Gastrocnemius medialis (tissue), 4 donors: ENCODE data around the gene RABL6. TPM values are rescaled to one million over a fixed set of nuclear protein-coding genes. Genes with fewer than 3 reads are reported as not detected.
"Not testable (repeated sequence)": the region's sequence is repeated elsewhere in the genome, so short reads cannot be mapped to it uniquely, and the experiment has no call there.

Source experiments
- ATAC-seq, 2 donors: fragments of 150-250 bp; one replicate each; pipeline ENCODE4 v1.9.1; 2016
- DNase-seq, 2 donors: peaks; one replicate each; pipeline ENCODE4 v3.0.0-alpha.2; 2019
- H3K27ac ChIP-seq, 4 donors: fragments of 200-600 bp; sonication (generic); 1 replicate in 1 of 4; 2 replicates in 3 of 4; pipeline ENCODE4 v1.5.1; 2016 to 2018; ENCODE audit warnings: mild to moderate bottlenecking in 2 of 4, moderate library complexity in 1 of 4
- H3K27me3 ChIP-seq, 3 donors: fragments of 200-600 bp; sonication (generic) in 2 of 3; 1 replicate in 1 of 3; 2 replicates in 2 of 3; pipeline versions ENCODE4 v1.5.1 to v1.6.0; 2016 to 2019; ENCODE audit warnings: mild to moderate bottlenecking in 1 of 3, moderate library complexity in 1 of 3
- H3K36me3 ChIP-seq, 2 donors: fragments of 200-600 bp; sonication (generic) in 1 of 2; one replicate each; pipeline ENCODE4 v1.5.1; 2017 to 2018
- H3K4me1 ChIP-seq, 2 donors: fragments of 200-600 bp; sonication (generic) in 1 of 2; one replicate each; pipeline ENCODE4 v1.5.1; 2016 to 2017; ENCODE audit warnings: mild to moderate bottlenecking in 2 of 2
- H3K4me3 ChIP-seq, 4 donors: fragments of 200-600 bp; sonication (generic) in 3 of 4; 1 replicate in 1 of 4; 2 replicates in 3 of 4; pipeline ENCODE4 v1.5.1; 2016 to 2019; ENCODE audit warnings: mild to moderate bottlenecking in 2 of 4
- H3K9me3 ChIP-seq, 3 donors: fragments of 200-600 bp; sonication (generic) in 2 of 3; 1 replicate in 1 of 3; 2 replicates in 2 of 3; pipeline ENCODE4 v1.5.1; 2016 to 2019
- POLR2A ChIP-seq, 2 donors: fragments of 450-650 bp; IDR thresholded peaks; one replicate each; pipeline ENCODE4 v1.6.1; 2017; ENCODE audit warnings: antibody characterized with exemption in 2 of 2, mild to moderate bottlenecking in 2 of 2, moderate library complexity in 2 of 2
- in situ Hi-C, 4 donors: fragments of 200-750 bp; cut with MboI; loops; one replicate each; pipeline versions ENCODE4 v1.15.0 to v1.8.0; 2017; ENCODE audit warnings: low sequenced_read_pairs in 4 of 4
- intact Hi-C: fragments of 100-400 bp; cut with DNase I; formaldehyde crosslinking; loops from one replicate; pipeline ENCODE4 v1.15.1; 2023; ENCODE audit warnings: low total_unique reads
- total RNA-seq, 4 donors: library from RNA; depleted of rRNA; stranded (reverse); fragments of >200 nt; gene quantifications; one replicate each; pipeline versions ENCODE4 v1.1.0 to v1.2.3, GENCODE V29; 2016
- TF ChIP-seq, protein P1 (sequence below), 5 experiments: fragments of 450-650 bp in 3 of 5; fragments of 200-600 bp in 2 of 5; sonication (generic) in 2 of 5; IDR thresholded peaks in 4 of 5; conservative IDR thresholded peaks in 1 of 5; 1 replicate in 4 of 5; 2 replicates in 1 of 5; pipeline ENCODE4 v1.5.1; 2016 to 2019; ENCODE audit warnings: antibody characterized with exemption in 5 of 5, mild to moderate bottlenecking in 3 of 5, moderate library complexity in 3 of 5

The RABL6 gene
- total RNA-seq, 4 donors from 2014 or later = 84.9 to 121 (median 105) TPM

DNA sequence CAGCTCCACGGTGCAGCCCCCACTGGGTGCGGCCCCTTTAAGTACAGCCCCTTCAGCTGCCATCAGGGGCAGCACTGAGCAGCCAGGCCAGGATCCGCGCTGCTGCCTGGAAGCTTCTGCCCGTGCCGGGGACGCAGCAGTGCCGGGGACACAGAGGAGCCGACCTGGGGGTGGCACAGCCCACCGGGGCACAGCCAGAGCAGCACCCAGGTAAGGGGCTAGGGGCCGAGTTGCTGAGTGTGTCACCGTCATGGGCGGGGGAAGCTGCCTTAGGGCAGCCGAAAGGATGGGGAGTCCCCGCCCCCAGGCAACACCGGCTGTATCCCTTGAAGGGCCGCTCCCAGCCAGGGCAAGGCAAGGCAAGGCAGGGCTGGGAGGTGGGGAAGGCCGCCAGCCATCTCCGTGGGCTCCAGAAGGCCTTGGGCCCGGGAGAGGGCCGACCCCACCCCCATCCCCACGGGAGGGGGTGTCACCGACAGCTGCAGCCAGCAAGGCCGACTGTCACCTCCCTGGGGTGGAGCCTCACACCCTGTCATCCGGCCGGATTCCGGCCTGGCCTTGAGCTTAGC lies 34.7 kb downstream of the RABL6 start, which contains the start of gene AJM1:
Gene AJM1, plus strand, starts transcription at position 99 of the 569 bp plus-strand sequence. CDS start 1,937 bp downstream, outside the sequence.
- in situ Hi-C loops, H3K9me3 ChIP-seq, intact Hi-C loops: not testable (repeated sequence)
- TF ChIP-seq, protein P1, sequence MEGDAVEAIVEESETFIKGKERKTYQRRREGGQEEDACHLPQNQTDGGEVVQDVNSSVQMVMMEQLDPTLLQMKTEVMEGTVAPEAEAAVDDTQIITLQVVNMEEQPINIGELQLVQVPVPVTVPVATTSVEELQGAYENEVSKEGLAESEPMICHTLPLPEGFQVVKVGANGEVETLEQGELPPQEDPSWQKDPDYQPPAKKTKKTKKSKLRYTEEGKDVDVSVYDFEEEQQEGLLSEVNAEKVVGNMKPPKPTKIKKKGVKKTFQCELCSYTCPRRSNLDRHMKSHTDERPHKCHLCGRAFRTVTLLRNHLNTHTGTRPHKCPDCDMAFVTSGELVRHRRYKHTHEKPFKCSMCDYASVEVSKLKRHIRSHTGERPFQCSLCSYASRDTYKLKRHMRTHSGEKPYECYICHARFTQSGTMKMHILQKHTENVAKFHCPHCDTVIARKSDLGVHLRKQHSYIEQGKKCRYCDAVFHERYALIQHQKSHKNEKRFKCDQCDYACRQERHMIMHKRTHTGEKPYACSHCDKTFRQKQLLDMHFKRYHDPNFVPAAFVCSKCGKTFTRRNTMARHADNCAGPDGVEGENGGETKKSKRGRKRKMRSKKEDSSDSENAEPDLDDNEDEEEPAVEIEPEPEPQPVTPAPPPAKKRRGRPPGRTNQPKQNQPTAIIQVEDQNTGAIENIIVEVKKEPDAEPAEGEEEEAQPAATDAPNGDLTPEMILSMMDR (IDR thresholded peaks at IDR 0.05 in 4 of 5, conservative IDR thresholded peaks at IDR 0.05 in 1 of 5) = peak; percentile 78 to 89 (median 88)
- Histone ChIP-seq H3K27me3 (peaks cover 11 to 21% (median 14%) of the 10 kb centered on the region in 3 donors), H3K27ac (peak within 1 kb of the TSS; percentile 37 to 73 (median 50)), H3K4me1 (peaks cover 17 to 41% of the 10 kb centered on the region in 2 donors), H3K36me3 (peaks cover 0 to 18% of the 10 kb centered on the region in 2 donors), H3K4me3 (peak within 1 kb of the TSS; percentile 51 to 59 (median 56))
- ATAC-seq = peak; percentile 67 to 76
- peak in 1 of 2 donors; percentile 71 for DNase-seq

GRCh38 chr9:136843159-136843800 lies 35.5 kb downstream of the RABL6 start:
- Histone ChIP-seq H3K36me3 (peaks cover 0 to 13% of the 10 kb centered on the region in 2 donors), H3K27ac (peak overlapping the region in 1 of 4 donors; percentile 49), H3K4me3 (peak overlapping the region in 2 of 4 donors; percentile 24 to 55), H3K4me1 (peaks cover 17 to 43% of the 10 kb centered on the region in 2 donors), H3K27me3 (peaks cover 11 to 21% (median 14%) of the 10 kb centered on the region in 3 donors)
- in situ Hi-C loops, intact Hi-C loops, ATAC-seq, DNase-seq, H3K9me3 ChIP-seq: not testable (repeated sequence)

GRCh38 chr9:136843801-136844740 lies 36.3 kb downstream of the RABL6 start:
- H3K9me3 ChIP-seq, intact Hi-C loops, DNase-seq, ATAC-seq, H3K27ac ChIP-seq, in situ Hi-C loops: not testable (repeated sequence)
- Histone ChIP-seq H3K36me3 (peaks cover 0 to 11% of the 10 kb centered on the region in 2 donors), H3K27me3 (peaks cover 11 to 21% (median 14%) of the 10 kb centered on the region in 3 donors), H3K4me3 (peak overlapping the region in 2 of 4 donors; percentile 24 to 28), H3K4me1 (peaks cover 17 to 43% of the 10 kb centered on the region in 2 donors)
- TF ChIP-seq, protein P1 (IDR thresholded peaks at IDR 0.05 in 4 of 5, conservative IDR thresholded peaks at IDR 0.05 in 1 of 5) = peak; percentile 57 to 84 (median 76)

DNA sequence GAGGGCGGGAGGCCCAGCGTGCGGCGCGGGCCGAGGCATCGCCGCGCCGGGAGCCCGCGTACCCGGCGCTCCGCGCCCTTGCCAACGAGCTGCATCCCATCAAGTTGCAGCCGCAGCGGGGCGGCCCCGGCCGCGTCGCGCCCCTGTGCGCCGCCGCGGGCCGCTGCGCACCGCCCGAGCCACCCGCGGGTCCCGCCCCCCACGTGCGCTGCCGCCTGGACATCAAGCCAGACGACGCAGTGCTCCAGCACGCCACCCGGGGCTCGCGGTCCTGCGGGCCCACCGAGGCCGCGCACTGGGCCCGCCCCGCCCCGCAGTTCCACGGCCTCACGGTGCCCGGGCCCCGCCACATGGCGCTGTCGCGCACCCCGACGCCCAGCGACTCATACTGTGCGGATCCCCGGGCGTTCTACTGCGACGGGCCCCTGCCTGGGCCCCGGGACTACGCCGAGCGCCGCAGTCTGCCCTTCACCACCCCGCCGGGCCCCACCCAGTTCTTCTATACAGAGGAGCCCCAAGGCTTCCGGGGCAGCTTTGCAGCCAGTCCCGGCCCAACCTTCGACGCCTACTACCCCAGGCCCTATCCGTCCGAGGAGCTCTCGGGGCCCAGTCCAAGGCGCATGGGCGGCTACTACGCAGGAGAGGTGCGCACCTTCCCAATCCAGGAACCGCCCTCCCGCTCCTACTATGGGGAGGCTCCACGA lies 37.2 kb downstream of the RABL6 start:
- TF ChIP-seq POLR2A (IDR thresholded peaks at IDR 0.05) = no peak
- TF ChIP-seq, protein P1 (IDR thresholded peaks at IDR 0.05 in 4 of 5, conservative IDR thresholded peaks at IDR 0.05 in 1 of 5) = no peak
- no peak overlapping the region for H3K4me3 ChIP-seq
- no peak overlapping the region for H3K27ac ChIP-seq
- no peaks in the 10 kb centered on the region for H3K9me3 ChIP-seq
- intact Hi-C loops (loop anchor here (5.0 kb wide), 4 partner anchors 53 to 182 kb away; partner anchors contain the start of genes ABCA2, PAXX and TMEM141), in situ Hi-C loops (no loop called here)
- no peak for ATAC-seq
- DNase-seq = no peak
- peaks cover 0 to 3% of the 10 kb centered on the region in 2 donors for H3K36me3 ChIP-seq
- H3K27me3 ChIP-seq = peaks cover 11 to 21% (median 14%) of the 10 kb centered on the region in 3 donors
- H3K4me1 ChIP-seq = peaks cover 17 to 47% of the 10 kb centered on the region in 2 donors
